Stomach (tissue), 9 donors: ENCODE results near the gene COMMD3. TPM values are rescaled to one million over a fixed set of nuclear protein-coding genes. Genes with fewer than 3 reads are reported as not detected.

Source experiments
- DNase-seq, 2 donors: peaks; one replicate each; pipeline versions ENCODE4 v3.0.0 to v3.0.0-alpha.2; 2013 to 2019
- H3K27ac ChIP-seq, 5 donors: fragments of 200-600 bp in 4 of 5; sonication (generic) in 4 of 5; one replicate each; pipeline ENCODE4 v1.5.1; 2013 to 2019; ENCODE audit warnings: mild to moderate bottlenecking in 1 of 5, moderate library complexity in 1 of 5
- H3K27me3 ChIP-seq, 3 donors: fragments of 200-600 bp; sonication (generic); one replicate each; pipeline ENCODE4 v1.5.1; 2017 to 2019; ENCODE audit warnings: mixed run types in 1 of 3
- H3K36me3 ChIP-seq, 4 donors: fragments of 200-600 bp; sonication (generic); 1 replicate in 3 of 4; 2 replicates in 1 of 4; pipeline ENCODE4 v1.5.1; 2016 to 2019
- H3K4me1 ChIP-seq, 4 donors: fragments of 200-600 bp; sonication (generic); one replicate each; pipeline ENCODE4 v1.5.1; 2016 to 2019
- H3K4me3 ChIP-seq, 4 donors: fragments of 200-600 bp; sonication (generic) in 3 of 4; one replicate each; pipeline ENCODE4 v1.5.1; 2016 to 2019; ENCODE audit warnings: mild to moderate bottlenecking in 1 of 4
- H3K9me3 ChIP-seq, 4 donors: fragments of 200-600 bp; sonication (generic); one replicate each; pipeline ENCODE4 v1.5.1; 2016 to 2019
- CTCF ChIP-seq, 7 experiments: fragments of 450-650 bp in 4 of 7; fragments of 200-600 bp in 3 of 7; sonication (generic) in 3 of 7; IDR thresholded peaks; one replicate each; pipeline ENCODE4 v1.5.1; 2016 to 2019; ENCODE audit warnings: antibody characterized with exemption in 7 of 7, control low read depth in 2 of 7, mild to moderate bottlenecking in 1 of 7
- EP300 ChIP-seq: sonication (generic); formaldehyde crosslinking; IDR thresholded peaks from one replicate; pipeline ENCODE4 v1.6.1; 2017; ENCODE audit warnings: antibody characterized with exemption
- POLR2A ChIP-seq, 4 donors: fragments of 450-650 bp; IDR thresholded peaks; one replicate each; pipeline ENCODE4 v1.6.1; 2016; ENCODE audit warnings: antibody characterized with exemption in 4 of 4, control low read depth in 2 of 4, mild to moderate bottlenecking in 1 of 4, moderate library complexity in 1 of 4
- POLR2AphosphoS5 ChIP-seq, 3 donors: sonication (generic); formaldehyde crosslinking; IDR thresholded peaks; one replicate each; pipeline ENCODE4 v1.6.1; 2016; ENCODE audit warnings: antibody characterized with exemption in 3 of 3
- WGBS, 5 donors: extraction: QIAGEN DNeasy Blood & Tissue Kit in 3 of 5; methylation state at CpG; one replicate each; pipeline versions ENCODE4 v1.1.5 to v1.1.7; 2013 to 2018; 5-methylcytosine and 5-hydroxymethylcytosine counted together
- intact Hi-C: fragments of 100-400 bp; cut with DNase I; formaldehyde crosslinking; loops from one replicate; pipeline ENCODE4 v1.15.1; 2023; ENCODE audit warnings: low total_unique reads
- polyA plus RNA-seq, 3 donors: library from polyadenylated mRNA; stranded (reverse); fragments of 200-250 nt; gene quantifications; one replicate each; pipeline ENCODE4 v1.2.3, GENCODE V29; 2013
- total RNA-seq, 5 donors: library from RNA; depleted of rRNA; stranded (reverse); fragments of >200 nt; gene quantifications; one replicate each; pipeline versions ENCODE4 v1.1.0 to v1.2.3, GENCODE V29; 2014 to 2016
- donor health status: healthy with polysubstance abuse.
- donor health status: Bipolar disorder and iron deficiency.
- donor health status: healthy.

COMMD3 gene
- total and polyA plus RNA-seq, 8 donors: 4.1 to 57.7 (median 27.1) TPM

GRCh38 chr10:22343731-22344130 is 27.5 kb downstream of the COMMD3 start:
- H3K9me3 ChIP-seq: peaks cover 0 to 14% (median 6%) of the 10 kb centered on the region in 4 donors
- intact Hi-C loops: no loop called here
- WGBS, 5 donors: 18 to 25% (median 22%) methylated on average over 3 of the region's 3 CpGs

GRCh38 chr10:22344249-22344648 is 28.1 kb downstream of the COMMD3 start:
- H3K4me3 ChIP-seq: no peak overlapping the region
- H3K9me3 ChIP-seq: peaks cover 0 to 14% (median 6%) of the 10 kb centered on the region in 4 donors
- intact Hi-C loops: no loop called here
- no peak for TF ChIP-seq EP300
- TF ChIP-seq CTCF (IDR thresholded peaks at IDR 0.05): no peak
- no peak for TF ChIP-seq POLR2A (IDR thresholded peaks at IDR 0.05)
- TF ChIP-seq POLR2AphosphoS5 (IDR thresholded peaks at IDR 0.05): no peak
- no peak for DNase-seq
- no peaks in the 10 kb centered on the region for H3K36me3 ChIP-seq
- H3K4me1 ChIP-seq: peaks cover 5 to 28% (median 17%) of the 10 kb centered on the region in 4 donors
- 14 to 44% (median 42%) methylated on average over 1 of the region's 1 CpG for WGBS, 5 donors
- H3K27me3 ChIP-seq: peaks cover 24 to 84% (median 59%) of the 10 kb centered on the region in 3 donors
- H3K27ac ChIP-seq: no peak overlapping the region

More at GRCh38 chr10:22343731-22344130, 27.5 kb downstream of the COMMD3 start:
- H3K36me3 ChIP-seq: no peaks in the 10 kb centered on the region
- DNase-seq: no peak
- peaks cover 5 to 28% (median 17%) of the 10 kb centered on the region in 4 donors for H3K4me1 ChIP-seq
- TF ChIP-seq EP300: no peak
- no peak for TF ChIP-seq POLR2AphosphoS5 (IDR thresholded peaks at IDR 0.05)
- no peak for TF ChIP-seq POLR2A (IDR thresholded peaks at IDR 0.05)
- TF ChIP-seq CTCF (IDR thresholded peaks at IDR 0.05): no peak
- H3K27me3 ChIP-seq: peaks cover 29 to 87% (median 64%) of the 10 kb centered on the region in 3 donors
- no peak overlapping the region for H3K27ac ChIP-seq
- no peak overlapping the region for H3K4me3 ChIP-seq

GRCh38 chr10:22344781-22345300 is 28.7 kb downstream of the COMMD3 start:
- H3K36me3 ChIP-seq: no peaks in the 10 kb centered on the region
- TF ChIP-seq POLR2A (IDR thresholded peaks at IDR 0.05) (no peak), EP300 (no peak), CTCF (IDR thresholded peaks at IDR 0.05) (no peak), POLR2AphosphoS5 (IDR thresholded peaks at IDR 0.05) (no peak)
- no peak for DNase-seq
- peaks cover 23 to 78% (median 56%) of the 10 kb centered on the region in 3 donors for H3K27me3 ChIP-seq
- peaks cover 2 to 24% (median 15%) of the 10 kb centered on the region in 4 donors for H3K4me1 ChIP-seq
- 8 to 23% (median 14%) methylated on average over 22 to 26 of the region's 26 CpGs for WGBS, 5 donors
- peak overlapping the region in 3 of 4 donors; percentile 23 to 44 (median 37) for H3K4me3 ChIP-seq
- H3K27ac ChIP-seq: no peak overlapping the region
- intact Hi-C loops: no loop called here
- H3K9me3 ChIP-seq: peaks cover 0 to 14% (median 6%) of the 10 kb centered on the region in 4 donors

- DNase-seq: peak; percentile 52 to 88
- TF ChIP-seq POLR2AphosphoS5 (IDR thresholded peaks at IDR 0.05) (no peak), POLR2A (IDR thresholded peaks at IDR 0.05) (no peak), EP300 (no peak), CTCF (IDR thresholded peaks at IDR 0.05) (no peak)
- peaks cover 0 to 14% (median 6%) of the 10 kb centered on the region in 4 donors for H3K9me3 ChIP-seq
- intact Hi-C loops: no loop called here
- H3K27me3 ChIP-seq: peaks cover 23 to 77% (median 56%) of the 10 kb centered on the region in 3 donors
- peaks cover 0 to 22% (median 14%) of the 10 kb centered on the region in 4 donors for H3K4me1 ChIP-seq
- H3K27ac ChIP-seq: no peak within 1 kb of the TSS
- H3K4me3 ChIP-seq: peak within 1 kb of the TSS; percentile 10 to 44 (median 30)
- 5 to 11% (median 9%) methylated on average over 51 to 83 of the region's 83 CpGs for WGBS, 5 donors
- H3K36me3 ChIP-seq: no peaks in the 10 kb centered on the region
These were observed 29.3 kb downstream of the COMMD3 start, which contains the start of gene SPAG6 for GRCh38 chr10:22345301-22346095. Gene SPAG6 (plus strand): TSS chr10:22345496. CDS start chr10:22345612, 116 bp downstream.
